Activated gamma-delta T cell treated with Interleukin-2 at 50 U/mL for 16 hours (primary cell): ENCODE results near the gene OTX2.

ENCODE experiments used
- DNase-seq: peaks from one replicate; pipeline ENCODE4 v3.0.0-alpha.2; 2020

The OTX2 gene

DNA sequence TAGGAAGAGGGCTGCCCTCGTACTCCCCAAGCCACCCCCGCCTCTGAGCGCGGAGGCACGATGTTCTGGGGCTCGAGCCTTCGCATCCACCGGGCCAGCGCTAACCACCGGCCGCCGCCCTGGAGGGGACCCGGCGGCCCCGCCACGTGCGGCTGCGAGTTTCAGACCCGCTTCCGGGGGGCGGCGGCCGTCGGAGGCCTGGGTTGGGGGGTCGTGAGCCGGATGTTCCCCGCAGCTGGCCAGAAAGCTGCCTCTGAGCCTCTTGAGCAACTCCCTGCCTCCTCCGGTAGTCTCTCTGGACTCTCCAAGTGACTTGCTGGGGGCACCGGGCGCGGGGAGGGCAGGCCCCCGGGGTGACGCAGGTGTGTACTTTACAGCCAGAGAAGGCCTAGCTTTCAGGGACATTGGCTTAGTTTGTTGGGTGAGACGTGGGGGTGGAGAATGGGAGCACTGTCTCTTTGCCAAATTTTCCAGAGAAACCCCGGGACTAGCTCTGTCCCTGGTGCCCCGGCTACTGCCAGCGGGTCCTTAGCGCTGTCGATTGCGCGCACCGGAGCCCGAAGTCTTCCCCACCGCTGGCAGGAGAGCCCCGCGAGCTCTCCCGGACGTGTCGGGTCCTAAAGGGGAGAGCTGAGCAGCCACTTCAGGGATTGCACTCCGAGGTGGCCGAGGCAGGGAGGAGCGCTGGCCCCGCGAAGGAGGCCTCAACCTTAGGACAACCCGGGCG, 15.6 kb downstream of the OTX2 start:
- DNase-seq: no peak

DNA sequence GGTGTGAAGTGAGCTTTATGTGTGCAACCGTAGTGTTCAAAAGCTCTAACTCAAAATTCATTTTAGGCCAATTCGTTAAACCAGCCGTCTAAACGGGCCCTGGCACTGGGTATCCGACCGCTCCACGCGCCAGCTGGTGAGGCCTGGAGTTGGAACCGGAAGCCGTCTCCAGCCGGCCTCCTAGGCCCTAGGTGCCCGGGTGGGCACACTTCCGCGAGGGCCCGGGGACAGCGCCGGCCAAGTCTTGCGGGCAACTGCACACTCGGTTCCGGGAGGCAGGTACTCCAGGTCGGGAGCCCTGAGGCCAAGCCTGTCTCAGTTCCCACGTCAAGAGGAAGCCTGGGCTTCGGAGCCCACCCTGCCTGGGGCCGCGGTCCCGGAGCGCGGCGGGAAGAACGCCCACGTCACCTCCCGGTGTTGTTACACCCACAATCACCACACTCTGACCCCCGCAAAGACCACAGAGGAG, 16.2 kb downstream of the OTX2 start:
- no peak for DNase-seq

DNA sequence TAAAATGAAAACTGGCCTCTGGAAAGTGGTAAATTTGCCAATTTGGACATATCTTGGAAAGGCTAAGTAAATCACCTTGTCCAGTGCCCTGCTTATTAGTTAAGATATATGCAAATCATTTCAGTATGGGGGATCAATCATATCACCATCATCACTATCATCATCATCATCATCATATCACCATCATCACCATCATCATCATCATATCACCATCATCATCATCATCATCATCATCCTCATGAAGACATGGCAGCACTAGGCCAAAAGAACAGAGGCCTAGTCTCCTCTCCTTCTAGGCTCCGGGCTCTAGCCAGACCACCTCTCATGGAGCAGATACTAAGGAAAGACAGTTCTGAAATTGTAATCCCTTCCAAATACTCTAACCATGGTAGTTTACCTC, 20.3 kb downstream of the OTX2 start:
- no peak for DNase-seq

DNA sequence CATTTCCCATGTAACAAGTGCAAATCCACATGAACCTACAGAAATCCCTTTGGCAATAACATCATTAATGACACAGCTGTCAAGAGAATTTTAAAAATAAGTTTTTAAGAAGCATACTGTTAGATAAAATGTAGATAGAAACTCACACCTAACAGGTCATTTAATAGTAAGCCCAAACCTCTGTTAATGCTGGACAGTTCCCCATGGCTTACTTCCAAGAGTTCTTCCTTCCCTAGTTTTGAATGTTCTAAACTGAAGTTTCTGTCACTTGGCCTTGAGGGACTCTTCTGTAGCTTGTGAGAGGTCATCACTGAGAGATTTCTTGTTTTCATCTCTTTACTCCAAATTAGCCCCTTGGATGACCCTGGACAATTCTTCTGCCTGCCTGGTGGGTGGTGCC, 22.7 kb downstream of the OTX2 start:
- no peak for DNase-seq

DNA sequence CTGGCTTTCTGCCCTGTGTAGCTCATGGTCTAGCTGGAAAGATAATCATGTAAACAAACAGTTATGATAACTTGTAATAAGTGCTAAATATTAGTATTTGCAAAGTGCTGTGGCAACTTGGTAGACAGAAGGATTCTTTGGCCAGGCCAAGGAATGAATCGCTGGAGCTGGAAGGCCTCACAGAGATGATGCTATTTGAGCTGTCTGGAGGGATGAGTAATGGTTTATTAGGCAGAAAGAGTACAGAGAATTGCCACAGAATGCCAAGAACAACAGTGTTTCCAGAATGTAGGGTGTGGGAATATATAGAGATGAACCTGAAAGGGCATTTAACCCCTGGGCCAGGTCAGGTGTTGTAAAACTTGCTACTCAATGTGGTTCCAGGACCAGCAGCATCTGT, 27.6 kb downstream of the OTX2 start:
- no peak for DNase-seq

DNA sequence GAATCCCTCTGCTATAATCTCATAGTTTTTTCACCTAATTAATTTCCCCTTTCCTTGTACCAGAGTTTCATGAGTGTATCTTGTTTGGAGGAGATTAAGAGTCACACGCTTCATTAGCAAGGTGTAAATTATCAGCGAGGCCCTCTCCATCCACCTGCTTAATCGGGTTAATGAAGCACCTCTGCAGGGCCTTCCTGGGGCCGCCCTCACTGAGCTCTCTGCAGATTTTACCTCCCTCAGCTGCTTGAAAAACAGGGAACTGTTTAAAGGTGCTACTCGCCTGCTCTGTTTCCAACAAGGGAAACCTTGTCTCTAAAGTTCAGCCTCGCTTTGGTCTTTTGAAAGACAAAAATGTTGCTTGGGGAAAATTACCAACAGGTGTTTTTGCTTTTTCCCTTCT, 35.8 kb downstream of the OTX2 start:
- no peak for DNase-seq

DNA sequence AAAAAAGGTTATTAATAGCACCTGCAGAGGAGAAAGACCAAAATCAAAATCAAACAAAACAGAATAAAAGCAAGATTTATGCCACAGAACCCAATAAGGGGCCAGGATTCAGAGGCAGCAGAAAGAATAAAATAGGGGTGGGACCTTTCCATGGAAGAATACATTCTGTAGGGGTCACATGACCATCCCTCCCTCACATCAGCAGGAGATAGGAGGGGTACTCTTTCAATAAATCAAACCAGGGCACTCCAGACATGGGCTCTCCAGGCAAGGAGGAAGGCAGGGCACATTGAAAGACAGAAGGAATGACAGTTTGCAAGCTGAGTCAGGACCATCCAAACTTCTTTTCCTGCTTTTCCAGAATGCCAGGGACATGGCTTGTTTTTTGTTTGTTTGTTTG, 39.8 kb downstream of the OTX2 start:
- no peak for DNase-seq

DNA sequence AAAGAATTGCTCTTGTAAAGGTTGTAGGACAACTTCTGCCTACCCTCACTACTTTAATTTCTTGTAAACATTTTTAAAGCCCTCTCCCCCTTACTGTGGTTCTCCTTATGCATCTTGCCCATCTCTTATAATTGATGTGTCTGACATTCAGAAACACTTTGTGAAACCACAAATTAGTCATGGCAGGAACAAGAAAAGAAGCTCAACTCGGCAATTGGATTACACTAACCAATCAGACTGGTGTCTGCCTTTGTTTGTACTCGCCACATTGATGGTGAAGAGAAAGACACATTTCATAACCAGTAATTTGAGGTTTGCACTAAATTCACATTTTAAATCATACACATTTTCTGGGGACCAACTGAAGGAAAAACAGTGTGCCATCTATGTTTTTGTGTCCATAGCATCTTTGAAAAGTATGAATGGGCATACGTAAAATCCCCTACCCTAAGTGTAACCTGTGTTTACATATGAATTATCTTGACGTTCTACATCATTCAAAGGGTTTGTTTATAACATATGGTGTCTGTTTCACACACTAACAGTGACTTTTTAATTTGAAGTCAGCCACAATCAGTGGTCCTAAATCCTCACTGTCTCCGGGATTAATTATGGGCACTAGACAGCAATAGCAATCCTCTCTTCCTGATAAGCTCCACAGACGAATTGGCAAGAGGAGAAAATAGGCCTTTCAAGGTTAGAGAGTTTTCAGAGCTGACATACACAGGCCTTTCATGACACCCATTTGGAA, 49.9 kb downstream of the OTX2 start:
- DNase-seq: no peak

DNA sequence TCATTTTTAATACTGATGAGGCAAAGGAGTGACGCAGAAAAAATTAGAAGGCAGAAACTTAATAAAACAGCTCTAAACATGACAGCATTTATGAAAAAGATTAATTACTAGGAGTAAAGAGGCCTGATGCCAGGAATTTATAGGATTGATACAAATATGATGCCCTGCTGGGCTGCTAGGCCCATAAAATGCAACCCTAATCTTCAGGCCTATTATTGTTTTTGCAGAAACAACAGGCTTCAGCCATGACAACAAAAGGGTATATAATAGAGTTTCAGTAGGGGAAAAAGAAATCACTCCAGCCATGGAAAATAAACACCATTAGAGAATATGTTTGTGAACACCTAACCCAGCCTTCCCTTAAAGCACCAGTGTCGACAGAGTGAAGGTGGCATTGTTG, 50.6 kb downstream of the OTX2 start:
- DNase-seq: no peak

DNA sequence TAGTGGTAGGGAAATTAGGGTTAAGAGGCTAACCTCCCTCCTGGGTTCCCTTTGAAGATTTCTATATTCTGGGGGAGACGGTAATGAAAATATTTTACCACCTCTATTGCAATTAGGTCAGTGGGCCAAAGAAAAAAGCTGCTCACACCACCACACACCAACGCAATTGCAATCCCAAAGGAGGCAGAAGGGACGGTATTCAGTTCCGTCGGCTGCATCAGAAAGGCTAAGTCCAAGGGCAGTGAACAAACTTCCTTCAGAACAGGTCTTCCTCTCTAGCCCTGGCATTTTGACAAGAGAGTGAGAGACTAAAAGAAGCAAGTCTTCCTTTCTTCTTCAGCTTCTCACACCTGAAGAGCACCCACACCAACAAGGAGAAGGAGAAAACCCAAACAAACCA, 51.2 kb downstream of the OTX2 start:
- no peak for DNase-seq

DNA sequence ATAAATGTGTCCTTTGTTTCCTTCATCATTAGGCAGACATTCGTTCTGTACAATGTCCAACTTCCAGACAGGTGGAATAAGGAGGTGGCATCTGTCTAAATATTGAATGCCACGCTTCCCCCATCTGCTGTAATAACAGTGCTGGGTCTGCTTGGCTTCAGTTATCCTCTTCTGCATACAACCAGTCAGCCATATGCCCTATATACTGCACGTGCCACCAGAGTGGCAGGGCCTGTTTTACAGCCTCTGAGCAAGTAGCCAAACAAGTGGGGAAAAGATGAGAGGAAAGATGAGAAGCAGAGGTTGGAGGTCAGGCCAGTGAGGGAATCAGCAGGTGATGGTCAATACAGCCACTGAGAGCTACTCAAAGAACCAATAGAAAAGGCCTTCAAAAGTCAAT, 55.4 kb downstream of the OTX2 start:
- no peak for DNase-seq

DNA sequence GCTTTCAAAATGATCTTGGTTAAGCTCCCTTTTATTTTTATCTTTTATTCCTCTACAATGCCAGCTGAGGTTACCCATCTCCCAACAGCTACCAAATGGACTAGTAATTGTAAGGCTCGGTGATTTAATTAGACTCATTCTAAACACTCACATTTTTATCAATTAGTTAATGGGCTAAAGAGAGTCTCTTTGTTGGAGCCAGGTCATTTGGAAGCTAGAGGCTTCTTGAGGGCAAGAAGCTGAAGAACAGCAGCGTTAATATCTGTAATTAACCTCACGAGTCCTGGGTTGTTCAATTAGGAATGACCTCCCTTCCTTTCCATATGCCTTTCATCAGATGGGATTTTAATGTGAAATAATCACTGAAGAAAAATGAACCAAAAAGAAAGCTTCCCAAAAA, 56.9 kb downstream of the OTX2 start:
- DNase-seq: no peak

DNA sequence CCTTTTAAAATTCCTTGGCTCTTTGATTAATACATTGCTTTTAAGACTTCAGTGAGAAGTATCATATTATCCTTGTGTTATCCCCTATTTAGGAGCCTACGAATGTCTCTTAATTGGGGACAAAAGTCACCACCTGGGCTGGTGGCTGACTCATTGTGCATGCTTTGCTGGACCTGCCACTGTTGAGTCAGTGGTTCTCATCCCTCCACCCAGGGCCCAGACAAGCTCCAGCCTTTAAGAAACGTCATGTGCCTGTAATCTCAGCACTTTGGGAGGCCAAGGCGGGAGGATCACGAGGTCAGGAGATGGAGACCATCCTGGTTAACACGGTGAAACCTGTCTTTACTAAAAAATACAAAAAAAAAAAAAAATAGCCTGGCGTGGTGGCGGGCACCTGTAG, 57.9 kb downstream of the OTX2 start:
- no peak for DNase-seq

DNA sequence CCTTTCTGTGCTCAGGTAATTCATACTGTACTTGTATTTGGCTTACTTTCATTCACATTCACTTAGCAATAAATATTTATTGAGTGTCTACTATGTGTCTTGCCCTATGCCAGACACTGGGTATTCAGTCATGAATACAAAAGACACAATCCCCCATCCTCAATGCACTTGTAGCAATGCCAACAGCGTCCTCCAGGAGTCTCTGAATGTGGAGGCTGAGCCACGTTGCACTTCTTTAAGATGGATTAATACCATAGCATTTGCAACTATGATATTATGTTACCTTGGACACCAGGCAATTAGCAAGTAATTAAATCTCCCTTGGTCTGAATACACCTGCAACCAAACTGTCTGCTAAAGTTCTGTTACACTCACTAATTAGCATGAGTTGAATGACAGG, 58.8 kb downstream of the OTX2 start:
- DNase-seq: no peak
